HG03460 (cell line): ENCODE data around the gene LCMT1.

Experiments used
- ATAC-seq: cut with Tn5 transposase; IDR thresholded peaks from one replicate; pipeline ENCODE4 v1.9.1; 2021; ENCODE audit not compliant: unreplicated experiment

Gene LCMT1

DNA sequence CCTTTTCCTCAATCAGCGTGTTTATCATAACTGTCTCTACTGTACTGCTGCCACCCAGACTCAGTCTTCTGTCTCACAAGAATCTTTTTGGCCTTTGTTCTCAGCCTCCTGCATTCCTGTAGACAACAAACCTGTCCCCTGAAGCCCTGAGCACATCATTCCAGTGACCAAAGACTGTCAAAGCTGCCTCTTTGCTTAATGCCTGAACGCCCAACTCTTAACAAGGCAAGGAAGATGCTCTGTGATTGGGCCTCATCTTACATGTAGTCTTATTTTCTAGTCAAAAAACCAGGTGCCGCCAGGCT is 75.9 kb downstream of the LCMT1 start:
- ATAC-seq = no peak

GRCh38 chr16:25189305-25189704 is 77.8 kb downstream of the LCMT1 start:
- ATAC-seq = no peak

DNA sequence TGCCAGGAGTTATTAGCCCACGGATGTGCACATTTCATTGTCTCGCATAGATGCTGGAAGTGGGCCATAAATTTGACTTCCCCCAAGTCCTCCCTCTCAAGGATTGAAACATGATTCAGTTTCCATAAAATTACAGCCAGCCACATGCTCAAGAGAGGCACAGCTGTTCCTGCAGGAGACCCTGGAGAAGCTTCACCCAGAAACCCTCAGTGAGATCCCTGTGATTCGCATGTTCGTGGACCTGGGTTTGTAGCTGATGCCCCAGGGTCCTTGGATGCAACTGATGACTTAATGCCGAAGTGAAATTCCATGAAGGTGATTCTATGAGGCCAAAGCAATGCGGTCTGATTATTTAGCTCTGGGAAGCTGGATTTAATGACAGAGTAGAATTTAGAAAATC is 80.6 kb downstream of the LCMT1 start:
- no peak for ATAC-seq

- no peak for ATAC-seq
Measured at GRCh38 chr16:25194273-25194878, 82.8 kb downstream of the LCMT1 start.

- ATAC-seq = no peak
Measured at GRCh38 chr16:25198021-25198420, 86.5 kb downstream of the LCMT1 start.

GRCh38 chr16:25199457-25199856 is 87.9 kb downstream of the LCMT1 start:
- no peak for ATAC-seq

DNA sequence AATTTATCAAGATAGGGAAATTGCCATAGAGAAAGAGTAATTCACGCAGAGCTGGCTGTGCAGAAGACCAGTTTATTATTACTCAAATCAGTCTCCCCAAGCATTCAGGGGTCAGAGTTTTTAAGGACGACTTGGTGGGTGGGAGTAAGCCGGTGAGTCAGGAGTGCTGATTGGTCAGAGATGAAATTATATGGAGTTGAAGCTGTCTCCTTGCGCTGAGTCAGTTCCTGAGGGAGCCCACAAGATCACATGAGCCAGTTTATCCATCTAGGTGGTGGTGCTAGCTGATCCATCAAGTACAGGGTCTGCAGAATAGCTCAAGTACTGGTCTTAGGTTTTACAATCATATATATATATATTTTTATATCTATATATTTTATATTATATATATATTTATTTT is 99.2 kb downstream of the LCMT1 start:
- ATAC-seq = no peak

GRCh38 chr16:25212636-25213035 is 101.1 kb downstream of the LCMT1 start:
- no peak for ATAC-seq

- no peak for ATAC-seq
Measured at GRCh38 chr16:25213709-25214397, 102.3 kb downstream of the LCMT1 start.

GRCh38 chr16:25217112-25217511 is 105.6 kb downstream of the LCMT1 start:
- ATAC-seq = no peak

DNA sequence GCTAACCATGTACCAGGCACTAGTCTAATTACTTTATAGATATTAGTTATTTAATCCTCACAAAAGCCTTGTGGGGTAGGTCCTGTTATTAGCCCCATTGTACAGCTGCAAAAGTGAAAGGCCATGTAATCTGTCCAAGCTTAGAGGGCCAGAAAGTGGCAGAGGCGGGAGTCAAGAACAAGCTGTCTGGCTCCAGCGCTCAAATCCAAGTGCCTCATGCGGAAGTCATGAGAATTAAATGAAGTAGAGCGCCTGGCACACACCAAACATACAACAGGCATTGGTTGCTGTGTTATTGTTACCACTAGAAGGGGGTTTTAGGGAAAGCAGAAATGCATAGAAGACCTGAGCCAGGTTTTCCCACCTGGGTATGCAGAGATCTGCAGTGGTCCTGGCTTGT is 106.4 kb downstream of the LCMT1 start:
- ATAC-seq = no peak

- no peak for ATAC-seq
Measured at GRCh38 chr16:25219070-25219737, 107.7 kb downstream of the LCMT1 start.

DNA sequence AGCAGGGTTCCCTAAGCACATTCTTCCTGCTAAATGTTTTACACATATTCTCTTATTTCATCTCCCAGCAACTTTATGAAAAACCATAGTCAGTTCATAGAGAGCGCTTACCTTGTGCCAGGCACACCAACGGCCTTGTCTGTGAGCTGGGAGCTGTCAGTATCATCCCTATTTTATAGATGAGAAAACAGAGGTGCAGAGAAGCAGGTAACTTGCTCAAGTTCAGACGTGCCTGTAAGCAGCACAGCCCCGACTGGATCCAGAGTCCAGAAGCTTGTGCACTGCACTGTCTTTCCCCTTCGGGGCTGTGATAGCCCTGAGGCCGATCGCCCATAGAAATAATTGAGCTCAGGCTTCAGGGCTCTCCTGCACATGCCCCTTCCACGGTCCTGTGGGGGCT is 111.4 kb downstream of the LCMT1 start:
- no peak for ATAC-seq

DNA sequence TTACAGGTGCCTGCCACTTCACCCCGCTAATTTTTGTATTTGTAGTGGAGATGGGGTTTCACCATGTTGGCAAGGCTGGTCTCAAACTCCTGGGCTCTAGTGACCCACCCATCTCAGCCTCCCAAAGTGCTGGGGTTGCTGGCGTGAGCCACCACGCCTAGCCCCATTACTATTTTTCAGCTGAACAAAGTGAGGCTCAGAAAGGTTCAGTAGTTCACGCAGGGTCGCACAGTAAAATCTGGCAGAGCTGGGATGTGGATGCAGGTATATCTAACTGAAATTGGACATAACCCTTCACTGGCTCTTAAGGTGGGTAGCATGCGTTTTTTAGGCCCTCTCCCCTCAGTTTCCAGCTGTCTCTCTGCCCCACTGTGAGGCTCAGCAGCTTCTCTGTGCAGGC is 112.4 kb downstream of the LCMT1 start:
- ATAC-seq = no peak

DNA sequence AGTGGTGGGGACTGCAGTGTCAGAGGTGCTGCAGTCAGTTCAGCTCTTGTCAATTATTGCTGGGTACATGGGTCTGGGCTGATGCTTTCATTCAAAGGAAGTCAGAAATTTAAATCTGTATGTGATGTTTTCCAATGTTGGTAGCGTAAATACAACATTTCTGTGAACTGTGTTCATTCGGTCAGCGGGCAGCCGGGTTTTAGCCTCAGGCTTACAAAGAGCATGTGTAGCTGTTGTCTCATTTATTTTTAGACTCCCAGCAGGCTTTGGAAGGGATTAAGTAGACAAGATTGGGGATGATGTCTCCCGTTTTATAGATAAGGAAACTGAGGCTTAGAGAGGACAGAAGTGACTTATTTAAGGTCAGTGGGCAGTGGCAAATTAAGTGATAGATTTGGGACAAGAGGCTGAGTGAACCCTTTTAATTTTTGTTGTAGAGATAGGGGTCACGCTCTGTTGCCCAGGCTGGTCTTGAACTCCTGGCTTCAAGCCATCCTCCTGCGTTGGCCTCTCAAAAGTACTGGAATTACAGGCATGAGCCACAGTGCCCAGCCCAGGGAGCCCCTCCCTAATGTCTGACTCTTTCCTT is 113.3 kb downstream of the LCMT1 start:
- ATAC-seq = no peak
